ENCODE data around the gene VPS37B. TPM values are rescaled to one million over a fixed set of nuclear protein-coding genes. Genes with fewer than 3 reads are reported as not detected.

The VPS37B gene
- total RNA-seq, 1 experiment from 2014 or later, result 24.0 TPM

- BruUV-seq (replicated peaks), result no TSS peak
- H3K4me3 ChIP-seq (ENCODE audit: low read depth, low read length), result no peak overlapping the region
- H3K36me3 ChIP-seq (ENCODE audit: control insufficient read depth, insufficient read depth, low read length), result no peaks in the 10 kb centered on the region; the same call in 1 of the 2 replicates
- Mint-ChIP-seq H3K27ac (ENCODE audit: unreplicated experiment) (no peak overlapping the region), H3K4me1 (ENCODE audit: low read depth, unreplicated experiment) (no peaks in the 10 kb centered on the region), H3K36me3 (ENCODE audit: insufficient read depth, unreplicated experiment) (no peaks in the 10 kb centered on the region), H3K9me3 (ENCODE audit: unreplicated experiment) (no peaks in the 10 kb centered on the region), H3K4me3 (ENCODE audit: unreplicated experiment) (no peak overlapping the region), H3K27me3 (ENCODE audit: insufficient read depth, unreplicated experiment) (no peaks in the 10 kb centered on the region)
- intact Hi-C loops (cut with micrococcal nuclease; ENCODE audit: unreplicated experiment), result no loop called here
- H3K4me1 ChIP-seq, result no peaks in the 10 kb centered on the region
- ChIA-PET POLR2A (no interaction called here), CTCF (no interaction called here)
- no peak for TF ChIP-seq CTCF (IDR thresholded peaks at IDR 0.05; ENCODE audit: insufficient read depth in 1 of 2, low read depth in 1 of 2, low read length in 1 of 2, severe bottlenecking in 1 of 2, unreplicated experiment in 1 of 2)
- no peaks in the 10 kb centered on the region for H3K9me3 ChIP-seq
- H3K27me3 ChIP-seq (replicated peaks; ENCODE audit: control insufficient read depth, insufficient read depth, low read length), result no peaks in the 10 kb centered on the region
- no peak for DNase-seq
Observed at GRCh38 chr12:122932207-122932606, 36.3 kb upstream of the VPS37B start.

GRCh38 chr12:122929812-122930211 is 33.9 kb upstream of the VPS37B start:
- no peak overlapping the region for H3K4me3 ChIP-seq (ENCODE audit: low read depth, low read length)
- no peak overlapping the region for H3K27ac Mint-ChIP-seq (ENCODE audit: unreplicated experiment)
- no peaks in the 10 kb centered on the region for H3K27me3 Mint-ChIP-seq (ENCODE audit: insufficient read depth, unreplicated experiment)
- ChIA-PET CTCF (no interaction called here), POLR2A (no interaction called here)
- no peaks in the 10 kb centered on the region for H3K4me1 Mint-ChIP-seq (ENCODE audit: low read depth, unreplicated experiment)
- intact Hi-C loops (cut with micrococcal nuclease; ENCODE audit: unreplicated experiment), result no loop called here
- H3K36me3 Mint-ChIP-seq (ENCODE audit: insufficient read depth, unreplicated experiment), result no peaks in the 10 kb centered on the region
- H3K4me3 Mint-ChIP-seq (ENCODE audit: unreplicated experiment), result no peak overlapping the region
- no peaks in the 10 kb centered on the region for H3K9me3 Mint-ChIP-seq (ENCODE audit: unreplicated experiment)
- H3K27me3 ChIP-seq (replicated peaks; ENCODE audit: control insufficient read depth, insufficient read depth, low read length), result no peaks in the 10 kb centered on the region
- DNase-seq, result no peak
- H3K4me1 ChIP-seq, result no peaks in the 10 kb centered on the region
- no TSS peak for BruUV-seq (replicated peaks)
- no peaks in the 10 kb centered on the region for H3K9me3 ChIP-seq
- TF ChIP-seq CTCF (IDR thresholded peaks at IDR 0.05; ENCODE audit: insufficient read depth in 1 of 2, low read depth in 1 of 2, low read length in 1 of 2, severe bottlenecking in 1 of 2, unreplicated experiment in 1 of 2), result no peak
- H3K36me3 ChIP-seq (ENCODE audit: control insufficient read depth, insufficient read depth, low read length), result no peaks in the 10 kb centered on the region; the same call in 1 of the 2 replicates

GRCh38 chr12:122929148-122929538 is 33.2 kb upstream of the VPS37B start:
- no peak for DNase-seq
- Histone ChIP-seq H3K4me1 (no peaks in the 10 kb centered on the region), H3K4me3 (ENCODE audit: low read depth, low read length) (no peak overlapping the region), H3K27me3 (replicated peaks; ENCODE audit: control insufficient read depth, insufficient read depth, low read length) (no peaks in the 10 kb centered on the region), H3K9me3 (no peaks in the 10 kb centered on the region), H3K36me3 (ENCODE audit: control insufficient read depth, insufficient read depth, low read length) (no peaks in the 10 kb centered on the region; the same call in 1 of the 2 replicates)
- no peak overlapping the region for H3K4me3 Mint-ChIP-seq (ENCODE audit: unreplicated experiment)
- no peaks in the 10 kb centered on the region for H3K27me3 Mint-ChIP-seq (ENCODE audit: insufficient read depth, unreplicated experiment)
- H3K36me3 Mint-ChIP-seq (ENCODE audit: insufficient read depth, unreplicated experiment), result no peaks in the 10 kb centered on the region
- intact Hi-C loops (cut with micrococcal nuclease; ENCODE audit: unreplicated experiment), result no loop called here
- BruUV-seq (replicated peaks), result no TSS peak
- H3K27ac Mint-ChIP-seq (ENCODE audit: unreplicated experiment), result no peak overlapping the region
- TF ChIP-seq CTCF (IDR thresholded peaks at IDR 0.05; ENCODE audit: insufficient read depth in 1 of 2, low read depth in 1 of 2, low read length in 1 of 2, severe bottlenecking in 1 of 2, unreplicated experiment in 1 of 2), result no peak
- H3K4me1 Mint-ChIP-seq (ENCODE audit: low read depth, unreplicated experiment), result no peaks in the 10 kb centered on the region
- CTCF ChIA-PET, result interaction anchor here (0.6 kb wide), 1 partner anchor 16 kb away, joined by 4 read pairs; no protein-coding TSS in a partner anchor
- no peaks in the 10 kb centered on the region for H3K9me3 Mint-ChIP-seq (ENCODE audit: unreplicated experiment)
- POLR2A ChIA-PET, result no interaction called here
